ENCODE measurements around the gene BRD7. TPM values are rescaled to one million over a fixed set of nuclear protein-coding genes. Genes with fewer than 3 reads are reported as not detected.

The BRD7 gene
- total and polyA plus RNA-seq, 2 of the 4 experiments (the other 2 are of a cell fraction), result 24.8 to 29.9 TPM

DNA sequence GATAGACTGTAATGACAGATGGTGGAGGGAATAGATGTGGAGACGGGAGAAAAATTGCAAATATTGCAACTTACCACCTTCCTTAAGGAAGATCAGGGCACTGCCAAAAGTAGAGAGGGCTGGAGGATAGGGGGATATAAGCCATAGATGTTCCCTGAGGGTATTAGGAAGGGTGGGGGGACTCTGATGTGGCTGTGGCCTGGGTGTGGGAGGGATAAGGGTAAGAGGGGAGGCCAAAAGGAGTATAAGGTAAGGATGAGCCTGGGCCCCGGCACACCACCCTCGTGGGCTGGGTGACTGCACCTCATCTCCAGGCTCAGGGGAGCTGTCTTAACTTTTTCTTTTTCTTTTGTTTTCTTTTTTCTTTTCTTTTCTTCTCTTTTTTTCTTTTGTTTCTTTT, 30.6 kb upstream of the BRD7 start:
- H2BK5ac ChIP-seq (ENCODE audit: low read depth, low read length, poor library complexity, severe bottlenecking), result no peak overlapping the region
- H3K36me3 ChIP-seq (ENCODE audit: control insufficient read depth, insufficient read depth, low read length), result no peaks in the 10 kb centered on the region
- no peak overlapping the region for H2BK15ac ChIP-seq (ENCODE audit: low read depth, low read length)
- H2BK20ac ChIP-seq (ENCODE audit: low read depth, low read length), result no peak overlapping the region
- DNase-seq (no peak), ATAC-seq (ENCODE audit: low read depth) (no peak)
- no peak overlapping the region for H3K4me3 ChIP-seq (ENCODE audit: insufficient read depth, low read depth, low read length)
- H3K27ac ChIP-seq (ENCODE audit: insufficient read depth, low read length), result no peak overlapping the region
- no peaks in the 10 kb centered on the region for H3K4me1 ChIP-seq (ENCODE audit: control insufficient read depth, insufficient read depth, low read length)
- H2AK9ac ChIP-seq (replicated peaks; ENCODE audit: low read depth, low read length, poor library complexity), result no peak overlapping the region
- no peak overlapping the region for H4K5ac ChIP-seq (ENCODE audit: low read depth, low read length)
- TF ChIP-seq SMC3 (IDR thresholded peaks at IDR 0.05; ENCODE audit: low read depth, low read length) (no peak), RAD21 (IDR thresholded peaks at IDR 0.05; ENCODE audit: low read length) (no peak), USF2 (IDR thresholded peaks at IDR 0.05; ENCODE audit: low read depth, low read length) (no peak)
- H3K27me3 ChIP-seq (ENCODE audit: control insufficient read depth, insufficient read depth, low read length), result no peaks in the 10 kb centered on the region; the same call in 1 of the 2 replicates
- H3K9ac ChIP-seq (ENCODE audit: low read depth, low read length), result no peak overlapping the region
- BruUV-seq (replicated peaks), result no TSS peak
- H4K91ac ChIP-seq (ENCODE audit: insufficient read depth, low read depth, low read length), result no peak overlapping the region
- H3K4me2 ChIP-seq (ENCODE audit: low read depth, low read length), result no peak overlapping the region
- no peak overlapping the region for H3K4ac ChIP-seq (ENCODE audit: low read depth, low read length)
- no peak overlapping the region for H3K18ac ChIP-seq (ENCODE audit: low read depth, low read length)
- H2AK5ac ChIP-seq (ENCODE audit: low read depth, low read length), result no peak overlapping the region
- no peaks in the 10 kb centered on the region for H4K20me1 ChIP-seq (ENCODE audit: insufficient read depth, low read length)
- no peaks in the 10 kb centered on the region for H3K79me1 ChIP-seq (ENCODE audit: low read depth in 1 of 2, low read length in 2 of 2)
- no peaks in the 10 kb centered on the region for H3K9me3 ChIP-seq (ENCODE audit: control insufficient read depth, insufficient read depth, low read length)
- dilution Hi-C loops (cut with HindIII; ENCODE audit: low sequenced_read_pairs, unreplicated experiment), result no loop called here
- H3K56ac ChIP-seq (ENCODE audit: extremely low read depth, insufficient read depth, low read length), result no peak overlapping the region
- ChIA-PET POLR2A (ENCODE audit: unreplicated experiment) (no interaction called here), CTCF (no interaction called here)
- intact Hi-C loops (cut with micrococcal nuclease), result no loop called here
- H4K8ac ChIP-seq (ENCODE audit: low read depth in 2 of 2, low read length in 2 of 2), result no peak overlapping the region
- H3K9me1 ChIP-seq (ENCODE audit: insufficient read depth, low read length), result no peaks in the 10 kb centered on the region
- in situ Hi-C loops (cut with MboI; ENCODE audit: low sequenced_read_pairs), result no loop called here
- no peak overlapping the region for H2AFZ ChIP-seq (replicated peaks; ENCODE audit: low read length, poor library complexity)
- no peak overlapping the region for H3K14ac ChIP-seq (replicated peaks; ENCODE audit: low read depth, low read length)
- no peak overlapping the region for H3K23ac ChIP-seq (ENCODE audit: low read depth, low read length)
- no peak overlapping the region for H2BK120ac ChIP-seq (ENCODE audit: low read depth, low read length)
- WGBS, 2 experiments (ENCODE audit: extremely low coverage in 2 of 2, insufficient read length in 1 of 2), result no CpG with 5 or more reads among the region's 3 CpGs

All from IMR-90 (cell line).